Testis (tissue), 3 donors: ENCODE measurements around the gene C16orf78. TPM values are rescaled to one million over a fixed set of nuclear protein-coding genes. Genes with fewer than 3 reads are reported as not detected.

ENCODE experiments used
- DNase-seq: peaks from one replicate; pipeline ENCODE4 v3.0.0-alpha.2; 2019
- H3K27ac ChIP-seq, 2 donors: fragments of 200-600 bp; sonication (generic); one replicate each; pipeline ENCODE4 v1.5.1; 2019
- H3K27me3 ChIP-seq: fragments of 200-600 bp; sonication (generic); one replicate; pipeline ENCODE4 v1.5.1; 2019
- H3K36me3 ChIP-seq: fragments of 200-600 bp; sonication (generic); one replicate; pipeline ENCODE4 v1.5.1; 2017; ENCODE audit warnings: low read depth; ENCODE audit errors: missing control alignments
- H3K4me1 ChIP-seq: fragments of 200-600 bp; sonication (generic); one replicate; pipeline ENCODE4 v1.5.1; 2019
- H3K4me3 ChIP-seq, 2 donors: fragments of 200-600 bp; sonication (generic); one replicate each; pipeline ENCODE4 v1.5.1; 2017 to 2019
- H3K9me3 ChIP-seq: fragments of 200-600 bp; sonication (generic); one replicate; pipeline ENCODE4 v1.5.1; 2017
- CTCF ChIP-seq, 3 experiments: fragments of 450-650 bp in 2 of 3; fragments of 200-600 bp in 1 of 3; sonication (generic) in 1 of 3; IDR thresholded peaks; one replicate each; pipeline ENCODE4 v1.5.1; 2016 to 2019; ENCODE audit warnings: antibody characterized with exemption in 3 of 3, mild to moderate bottlenecking in 2 of 3, moderate library complexity in 1 of 3
- POLR2A ChIP-seq: fragments of 450-650 bp; IDR thresholded peaks from one replicate; pipeline ENCODE4 v1.6.1; 2017; ENCODE audit warnings: antibody characterized with exemption, mild to moderate bottlenecking, moderate library complexity
- WGBS, 2 donors: methylation state at CpG; one replicate each; pipeline ENCODE4 v1.1.5; 2018; 5-methylcytosine and 5-hydroxymethylcytosine counted together
- intact Hi-C: fragments of 100-400 bp; cut with DNase I; formaldehyde crosslinking; loops from one replicate; pipeline ENCODE4 v1.15.1; 2023; ENCODE audit warnings: low total_unique reads
- polyA plus RNA-seq: library from polyadenylated mRNA; stranded (reverse); fragments of 350-450 nt; fragmentation: Illumina TruSeq; extraction: RNeasy Lipid Tissue Mini Kit (QIAGEN cat#74804); gene quantifications from one replicate; pipeline ENCODE4 v1.2.3, GENCODE V29; 2014; ENCODE audit warnings: low read depth, low replicate concordance; ENCODE audit not compliant: insufficient read depth
- total RNA-seq, 2 donors: library from RNA; depleted of rRNA; stranded (reverse); fragments of >200 nt; gene quantifications; one replicate each; pipeline ENCODE4 v1.2.3, GENCODE V29; 2016

The C16orf78 gene
- total and polyA plus RNA-seq, 3 donors from 2014 or later: 5.3 to 33.2 (median 27.2) TPM

- no peaks in the 10 kb centered on the region for H3K9me3 ChIP-seq
- no peaks in the 10 kb centered on the region for H3K4me1 ChIP-seq
- no peaks in the 10 kb centered on the region for H3K36me3 ChIP-seq
- DNase-seq: no peak
- no peak overlapping the region for H3K4me3 ChIP-seq
- TF ChIP-seq POLR2A (no peak), CTCF (IDR thresholded peaks at IDR 0.05) (no peak)
- intact Hi-C loops: no loop called here
- 73 to 79% methylated on average over 9 of the region's 9 CpGs for WGBS, 2 donors
- H3K27me3 ChIP-seq: no peaks in the 10 kb centered on the region
- no peak overlapping the region for H3K27ac ChIP-seq
Measured at GRCh38 chr16:49330562-49331201, 42.9 kb upstream of the C16orf78 start.

DNA sequence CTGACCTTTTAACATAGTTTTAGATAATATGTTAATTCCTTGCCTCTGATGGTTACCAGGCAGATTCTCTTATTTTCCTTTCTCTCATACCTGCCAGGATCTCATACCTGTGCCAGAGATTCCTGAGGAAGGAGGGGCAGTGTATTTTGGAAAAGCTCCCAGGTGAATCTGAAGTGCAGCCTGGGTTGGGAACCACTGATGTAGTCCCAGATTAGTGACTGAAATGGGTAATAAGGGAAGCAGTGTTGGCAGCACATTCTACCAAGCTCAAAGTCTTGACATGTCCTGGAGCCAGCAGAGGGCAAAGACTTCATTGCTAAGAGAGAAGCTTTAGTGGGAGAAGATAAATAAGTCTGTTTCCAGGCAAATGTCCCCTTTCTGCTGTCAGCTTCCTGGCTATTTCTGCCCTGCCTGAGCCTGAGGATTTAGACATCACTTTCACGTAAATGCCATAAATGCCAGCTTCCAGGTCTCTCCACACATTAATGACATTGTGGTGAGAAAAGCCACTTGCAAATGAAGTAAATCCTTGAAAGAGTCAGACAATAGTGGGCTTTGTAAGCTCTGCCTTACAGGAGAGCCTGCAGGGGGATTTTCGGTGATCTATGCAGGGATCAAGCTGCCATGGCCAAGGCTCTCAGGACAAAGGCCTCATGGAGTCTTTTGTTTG is 40.9 kb upstream of the C16orf78 start:
- no peaks in the 10 kb centered on the region for H3K27me3 ChIP-seq
- DNase-seq: no peak
- no peak overlapping the region for H3K27ac ChIP-seq
- H3K4me1 ChIP-seq: no peaks in the 10 kb centered on the region
- intact Hi-C loops: no loop called here
- 73 to 91% methylated on average over 2 of the region's 2 CpGs for WGBS, 2 donors
- H3K4me3 ChIP-seq: no peak overlapping the region
- H3K36me3 ChIP-seq: no peaks in the 10 kb centered on the region
- TF ChIP-seq POLR2A: no peak
- no peak for TF ChIP-seq CTCF (IDR thresholded peaks at IDR 0.05)
- no peaks in the 10 kb centered on the region for H3K9me3 ChIP-seq

DNA sequence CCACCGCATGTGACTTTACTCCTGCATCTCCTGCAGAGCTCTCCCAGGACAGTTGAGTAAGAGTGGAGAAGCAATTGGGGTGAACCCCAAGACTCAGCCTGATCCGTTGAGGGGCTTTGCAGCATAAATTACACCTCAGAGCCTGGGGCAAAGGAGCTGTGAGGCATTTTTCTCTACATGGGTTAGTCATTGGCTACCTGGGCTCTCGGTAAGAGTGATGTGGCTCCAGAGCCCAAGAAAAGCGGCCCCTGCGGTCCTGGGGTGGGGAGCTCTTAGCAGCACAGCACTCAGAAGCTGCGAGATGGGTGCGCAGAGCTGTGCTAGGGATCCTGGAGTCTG is 40.4 kb upstream of the C16orf78 start:
- no peaks in the 10 kb centered on the region for H3K36me3 ChIP-seq
- no peak overlapping the region for H3K27ac ChIP-seq
- H3K9me3 ChIP-seq: no peaks in the 10 kb centered on the region
- WGBS, 2 donors: 76 to 79% methylated on average over 4 to 7 of the region's 7 CpGs
- TF ChIP-seq CTCF (IDR thresholded peaks at IDR 0.05): no peak
- TF ChIP-seq POLR2A: no peak
- intact Hi-C loops: no loop called here
- H3K27me3 ChIP-seq: no peaks in the 10 kb centered on the region
- no peak for DNase-seq
- no peaks in the 10 kb centered on the region for H3K4me1 ChIP-seq
- no peak overlapping the region for H3K4me3 ChIP-seq

- Histone ChIP-seq H3K36me3 (no peaks in the 10 kb centered on the region), H3K9me3 (no peaks in the 10 kb centered on the region), H3K27ac (no peak overlapping the region), H3K4me1 (no peaks in the 10 kb centered on the region), H3K4me3 (no peak overlapping the region), H3K27me3 (no peaks in the 10 kb centered on the region)
- no peak for DNase-seq
- intact Hi-C loops: no loop called here
- WGBS, 2 donors: 57 to 72% methylated on average over 8 of the region's 8 CpGs
- TF ChIP-seq POLR2A: no peak
- TF ChIP-seq CTCF (IDR thresholded peaks at IDR 0.05): no peak
Measured at GRCh38 chr16:49335828-49336227, 37.8 kb upstream of the C16orf78 start.

DNA sequence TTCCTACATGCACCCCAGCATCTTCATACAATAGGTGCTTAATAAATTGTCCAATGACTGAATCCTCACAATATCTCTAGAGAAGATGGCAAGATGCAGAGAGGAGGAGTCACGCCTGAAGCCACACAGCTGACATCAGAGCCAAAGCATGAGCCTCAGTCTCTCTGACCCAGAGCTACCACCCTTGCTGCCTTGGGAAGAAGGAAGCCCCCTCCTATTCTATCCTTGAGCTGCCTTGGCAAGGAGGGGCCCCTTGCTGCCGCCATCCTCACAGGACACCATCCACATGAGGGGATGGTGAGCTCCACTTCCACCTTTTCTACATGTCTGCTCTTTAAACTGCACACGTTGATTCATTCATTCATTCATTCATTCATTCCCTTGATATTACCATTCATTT is 37.0 kb upstream of the C16orf78 start:
- 83 to 86% methylated on average over 3 of the region's 3 CpGs for WGBS, 2 donors
- no peak overlapping the region for H3K4me3 ChIP-seq
- H3K27ac ChIP-seq: no peak overlapping the region
- no peaks in the 10 kb centered on the region for H3K9me3 ChIP-seq
- H3K27me3 ChIP-seq: no peaks in the 10 kb centered on the region
- TF ChIP-seq CTCF (IDR thresholded peaks at IDR 0.05) (no peak), POLR2A (no peak)
- no peaks in the 10 kb centered on the region for H3K4me1 ChIP-seq
- no peaks in the 10 kb centered on the region for H3K36me3 ChIP-seq
- intact Hi-C loops: no loop called here
- DNase-seq: no peak
